HepG2 (cell line): ENCODE results near the gene SURF1. TPM values are rescaled to one million over a fixed set of nuclear protein-coding genes. Genes with fewer than 3 reads are reported as not detected.

Experiments
- ATAC-seq: fragments of 200-7000 bp; cut with Tn5 transposase; 3 replicates; pipeline ENCODE4 v1.9.1; 2020; ENCODE audit warnings: mild to moderate bottlenecking, moderate library complexity
- BruUV-seq: library from RNA; stranded (reverse); fragments of 400-500 nt; replicated peaks from 2 replicates; lab custom pipeline; 2021; lab: Mats Ljungman, UMichigan
- CTCF ChIA-PET: fragments of 300-600 bp; formaldehyde crosslinking; extraction: SDS; loops from one replicate; lab custom pipeline; 2021; ENCODE audit warnings: low total read pairs, inconsistent platforms, low intra/inter-chr PET ratio; lab: Yijun Ruan, JAX
- POLR2A ChIA-PET: fragments of 350-600 bp; sonication (Branson Sonifier 250); formaldehyde crosslinking; loops from one replicate; lab custom pipeline; 2020; ENCODE audit warnings: antibody characterized with exemption, inconsistent platforms; lab: Yijun Ruan, JAX
- DNase-seq: peaks from one replicate; pipeline ENCODE4 v3.0.0-alpha.2; 2015; ENCODE audit warnings: low spot score
- FAIRE-seq: peaks from 3 replicates; lab custom pipeline; 2011; peaks lifted over from hg19 to GRCh38; lab: Jason Lieb, UNC
- H2AFZ ChIP-seq: one replicate; pipeline ENCODE4 v1.6.1; 2011; ENCODE audit warnings: low read length, inconsistent platforms
- H3K27ac ChIP-seq: fragments of 300-600 bp; 3 replicates; pipeline ENCODE4 v1.8.0; 2011; ENCODE audit warnings: mixed run types, mild to moderate bottlenecking, mixed read lengths, low read length, inconsistent platforms; ENCODE audit not compliant: insufficient read depth; ENCODE audit errors: extremely low read length
- H3K27me3 ChIP-seq, 2 experiments: fragments of 200-600 bp in 1 of 2; 2 replicates in 1 of 2; 3 replicates in 1 of 2; pipeline versions ENCODE4 v1.6.0 to v1.8.0; 2011; ENCODE audit warnings: low read length in 2 of 2, mild to moderate bottlenecking in 2 of 2, moderate library complexity in 2 of 2, inconsistent platforms in 1 of 2; ENCODE audit not compliant: insufficient read depth in 2 of 2, control insufficient read depth in 1 of 2
- H3K36me3 ChIP-seq, 2 experiments: fragments of 200-600 bp in 1 of 2; replicated peaks in 1 of 2; 2 replicates in 1 of 2; 3 replicates in 1 of 2; pipeline versions ENCODE4 v1.5.1 to v1.8.0; 2011; ENCODE audit warnings: low read length in 2 of 2, inconsistent platforms in 1 of 2; ENCODE audit not compliant: insufficient read depth in 2 of 2, control insufficient read depth in 1 of 2
- H3K4me1 ChIP-seq: 2 replicates; pipeline ENCODE4 v1.5.1; 2012; ENCODE audit warnings: low read length, inconsistent platforms; ENCODE audit not compliant: insufficient read depth
- H3K4me2 ChIP-seq: 2 replicates; pipeline ENCODE4 v1.6.0; 2011; ENCODE audit warnings: low read depth, low read length, inconsistent platforms
- H3K4me3 ChIP-seq, 3 experiments: fragments of 200-600 bp in 1 of 3; sonication (generic), shearing (Covaris generic) in 1 of 3; replicated peaks in 1 of 3; 2 replicates each; pipeline ENCODE4 v1.5.1; 2011 to 2016; ENCODE audit warnings: low read length in 3 of 3, inconsistent platforms in 2 of 3, low read depth in 2 of 3, mild to moderate bottlenecking in 2 of 3, control low read depth in 1 of 3, mixed read lengths in 1 of 3; ENCODE audit not compliant: insufficient read depth in 1 of 3
- H3K79me2 ChIP-seq: one replicate; pipeline ENCODE4 v1.6.1; 2011; ENCODE audit warnings: low read length, inconsistent platforms; ENCODE audit not compliant: insufficient read depth
- H3K9ac ChIP-seq: 2 replicates; pipeline ENCODE4 v1.6.0; 2011; ENCODE audit warnings: mild to moderate bottlenecking, low read depth, low read length, inconsistent platforms; ENCODE audit not compliant: insufficient read depth
- H3K9me3 ChIP-seq: 2 replicates; pipeline ENCODE4 v1.5.1; 2012; ENCODE audit warnings: mild to moderate bottlenecking, low read length
- H4K20me1 ChIP-seq: 2 replicates; pipeline ENCODE4 v1.6.0; 2011; ENCODE audit warnings: inconsistent platforms, mild to moderate bottlenecking, low read length, moderate library complexity; ENCODE audit not compliant: insufficient read depth
- BRCA1 ChIP-seq: sonication (generic); formaldehyde crosslinking; IDR thresholded peaks from 2 replicates; pipeline ENCODE4 v1.4.0; 2020; ENCODE audit warnings: missing genetic modification reagents
- FOXA1 ChIP-seq, 2 experiments: fragments of 450-650 bp in 1 of 2; sonication (generic) in 1 of 2; formaldehyde crosslinking in 1 of 2; IDR thresholded peaks; 2 replicates each; pipeline versions ENCODE4 v1.4.0 to v1.6.1; 2016 to 2020; ENCODE audit warnings: missing genetic modification reagents in 1 of 2
- JUND ChIP-seq: sonication (generic); formaldehyde crosslinking; IDR thresholded peaks from 2 replicates; pipeline ENCODE4 v1.8.0; 2022; ENCODE audit warnings: mild to moderate bottlenecking, missing genetic modification reagents
- MIXL1 ChIP-seq: IDR thresholded peaks from 2 replicates; pipeline ENCODE4 v1.6.1; 2016
- ZBTB20 ChIP-seq: sonication (generic); formaldehyde crosslinking; IDR thresholded peaks from 2 replicates; pipeline ENCODE4 v1.8.1; 2023; ENCODE audit warnings: missing genetic modification reagents, low read depth, mild to moderate bottlenecking, borderline replicate concordance
- WGBS: methylation state at CpG from one replicate; pipeline ENCODE4 v1.1.6; 2017; ENCODE audit warnings: low lambda C conversion rate; 5-methylcytosine and 5-hydroxymethylcytosine counted together
- in situ Hi-C: cut with HindIII; loops from 2 replicates; pipeline ENCODE4 v1.10.0; 2017; ENCODE audit warnings: low pct_unique_long_range_greater_than_20kb; ENCODE audit not compliant: extremely low pct_ligation_motif_present
- intact Hi-C: fragments of 100-400 bp; cut with micrococcal nuclease; formaldehyde crosslinking; loops from one replicate; pipeline ENCODE4 v1.10.0; 2022; ENCODE audit not compliant: unreplicated experiment
- polyA plus RNA-seq, 8 experiments: library from polyadenylated mRNA; depleted of rRNA in 3 of 8; stranded (reverse) in 7 of 8; unstranded in 1 of 8; fragments of >200 nt; fragmentation: Illumina TruSeq in 4 of 8; extraction: Trizol in 4 of 8; gene quantifications; 2 replicates each; pipeline versions ENCODE4 v1.2.1 to v1.2.3, GENCODE V29; 2011 to 2016; ENCODE audit warnings: low read depth in 4 of 8, missing spikeins in 1 of 8, mixed read lengths in 1 of 8; ENCODE audit not compliant: insufficient read depth in 1 of 8
- total RNA-seq, 5 experiments: library from RNA; depleted of rRNA; stranded (reverse); fragments of >200 nt; fragmentation: Illumina TruSeq; extraction: Trizol; gene quantifications; 2 replicates each; pipeline ENCODE4 v1.2.3, GENCODE V29; 2016; ENCODE audit warnings: low read depth in 1 of 5
- TF ChIP-seq, protein P1 (sequence below), 2 experiments: sonication (generic) in 1 of 2; formaldehyde crosslinking in 1 of 2; IDR thresholded peaks; 2 replicates each; pipeline versions ENCODE4 v1.6.1 to v1.9.0; 2014 to 2022; ENCODE audit warnings: antibody characterized with exemption in 1 of 2, borderline replicate concordance in 1 of 2, inconsistent platforms in 1 of 2, low read depth in 1 of 2, missing genetic modification reagents in 1 of 2

The SURF1 gene
- total and polyA plus RNA-seq, 2 of the 13 experiments (the other 11 are each of a cell fraction or from before 2014, with no cell fraction given): 17.8 to 40.7 TPM

DNA sequence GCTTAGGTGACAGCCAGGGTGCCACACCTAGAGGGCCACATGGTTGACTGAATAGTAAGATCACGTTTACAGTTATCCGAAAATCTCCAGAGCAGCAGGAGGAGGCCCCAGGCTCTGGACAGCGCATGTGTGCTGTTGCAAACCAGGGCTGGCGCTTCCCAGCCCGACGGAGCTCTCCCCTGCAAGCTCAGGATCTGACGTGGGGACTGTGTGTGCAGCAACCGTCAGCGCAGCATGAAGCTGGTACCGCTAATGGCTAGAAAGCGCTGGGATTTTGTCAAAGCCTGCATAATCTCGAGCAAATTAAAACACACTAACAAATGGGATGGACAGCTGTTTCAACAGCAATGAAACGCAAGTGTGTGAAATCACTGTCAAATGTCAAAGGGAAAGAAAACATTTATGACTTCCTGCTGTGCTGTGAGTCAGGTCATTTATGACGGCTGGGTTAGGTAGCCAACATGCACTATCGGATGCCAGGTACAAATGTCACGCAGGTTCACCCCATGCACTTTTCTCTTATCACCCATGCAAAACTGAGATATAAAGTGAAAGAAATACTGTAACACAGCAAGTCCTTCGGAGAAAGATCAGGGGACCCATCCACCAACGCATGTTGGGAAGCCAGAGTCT lies 12.1 kb upstream of the SURF1 start (continued):
- TF ChIP-seq, protein P1, sequence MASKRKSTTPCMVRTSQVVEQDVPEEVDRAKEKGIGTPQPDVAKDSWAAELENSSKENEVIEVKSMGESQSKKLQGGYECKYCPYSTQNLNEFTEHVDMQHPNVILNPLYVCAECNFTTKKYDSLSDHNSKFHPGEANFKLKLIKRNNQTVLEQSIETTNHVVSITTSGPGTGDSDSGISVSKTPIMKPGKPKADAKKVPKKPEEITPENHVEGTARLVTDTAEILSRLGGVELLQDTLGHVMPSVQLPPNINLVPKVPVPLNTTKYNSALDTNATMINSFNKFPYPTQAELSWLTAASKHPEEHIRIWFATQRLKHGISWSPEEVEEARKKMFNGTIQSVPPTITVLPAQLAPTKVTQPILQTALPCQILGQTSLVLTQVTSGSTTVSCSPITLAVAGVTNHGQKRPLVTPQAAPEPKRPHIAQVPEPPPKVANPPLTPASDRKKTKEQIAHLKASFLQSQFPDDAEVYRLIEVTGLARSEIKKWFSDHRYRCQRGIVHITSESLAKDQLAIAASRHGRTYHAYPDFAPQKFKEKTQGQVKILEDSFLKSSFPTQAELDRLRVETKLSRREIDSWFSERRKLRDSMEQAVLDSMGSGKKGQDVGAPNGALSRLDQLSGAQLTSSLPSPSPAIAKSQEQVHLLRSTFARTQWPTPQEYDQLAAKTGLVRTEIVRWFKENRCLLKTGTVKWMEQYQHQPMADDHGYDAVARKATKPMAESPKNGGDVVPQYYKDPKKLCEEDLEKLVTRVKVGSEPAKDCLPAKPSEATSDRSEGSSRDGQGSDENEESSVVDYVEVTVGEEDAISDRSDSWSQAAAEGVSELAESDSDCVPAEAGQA (IDR thresholded peaks at IDR 0.05; ENCODE audit: low read depth): no peak
- TF ChIP-seq, protein P1 (CRISPR knock-in tag; IDR thresholded peaks at IDR 0.05; ENCODE audit: borderline replicate concordance): no peak

DNA sequence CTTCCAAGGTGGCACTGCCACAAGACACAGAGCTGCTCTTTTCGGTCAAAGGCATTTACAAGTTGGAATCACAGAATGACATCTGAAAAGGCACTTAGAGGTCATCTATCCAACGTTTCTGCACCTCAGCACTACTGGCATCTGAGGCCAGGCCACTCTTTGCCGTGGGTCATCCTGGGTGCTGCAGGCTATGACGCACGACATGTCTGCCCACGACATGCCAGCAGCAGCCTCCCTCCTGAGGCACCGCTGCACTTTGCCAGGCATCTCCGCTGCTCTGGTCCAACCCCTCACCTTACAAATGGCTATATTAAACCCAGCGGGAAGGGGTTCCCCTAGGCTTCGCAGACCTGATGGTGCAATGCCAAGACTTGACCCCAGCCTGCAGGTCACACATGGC lies 11.5 kb upstream of the SURF1 start:
- POLR2A ChIA-PET: no interaction called here

More for the DNA sequence above, 11.5 kb upstream of the SURF1 start:
- Histone ChIP-seq H3K9me3 (no peaks in the 10 kb centered on the region), H3K9ac (no peak overlapping the region), H3K4me1 (peaks cover 50% of the 10 kb centered on the region), H4K20me1 (peaks cover 91% of the 10 kb centered on the region), H3K4me2 (no peak overlapping the region), H3K79me2 (peaks cover 78% of the 10 kb centered on the region), H2AFZ (no peak overlapping the region), H3K4me3 (no peak overlapping the region), H3K27me3 (no peaks in the 10 kb centered on the region), H3K27ac (no peak overlapping the region), H3K36me3 (peaks cover 29 to 97% of the 10 kb centered on the region in 2 experiments)
- ATAC-seq (no peak), FAIRE-seq (no peak), DNase-seq (no peak)
- 91% methylated on average over 10 of the region's 10 CpGs for WGBS
- in situ Hi-C loops (no loop called here), intact Hi-C loops (no loop called here)
- no TSS peak for BruUV-seq
- CTCF ChIA-PET: no interaction called here
- TF ChIP-seq JUND (no peak), ZBTB20 (no peak), MIXL1 (CRISPR knock-in tag) (no peak), BRCA1 (CRISPR knock-in tag) (no peak), FOXA1 (IDR thresholded peaks at IDR 0.05) (no peak), FOXA1 (CRISPR knock-in tag; IDR thresholded peaks at IDR 0.05) (no peak)
